H9 (cell line): ENCODE data around the gene RABEP1. TPM values are rescaled to one million over a fixed set of nuclear protein-coding genes. Genes with fewer than 3 reads are reported as not detected.

Experiments
- DNase-seq: peaks from one replicate; pipeline ENCODE4 v3.0.0-alpha.2; 2017
- H2AFZ ChIP-seq: one replicate; pipeline ENCODE4 v1.6.1; 2013; ENCODE audit warnings: mild to moderate bottlenecking, low read length, control low read depth, moderate library complexity
- H2AK5ac ChIP-seq: 2 replicates; pipeline ENCODE4 v1.6.1; 2013; ENCODE audit warnings: low read length, control low read depth, mixed read lengths; ENCODE audit not compliant: insufficient read length
- H2BK120ac ChIP-seq: one replicate; pipeline ENCODE4 v1.6.1; 2013; ENCODE audit warnings: low read depth, mild to moderate bottlenecking, low read length, control low read depth, inconsistent platforms; ENCODE audit not compliant: poor library complexity, severe bottlenecking
- H2BK12ac ChIP-seq: 2 replicates; pipeline ENCODE4 v1.6.1; 2013; ENCODE audit warnings: low read length, control low read depth, mixed read lengths, low read depth; ENCODE audit not compliant: insufficient read length
- H2BK15ac ChIP-seq: 2 replicates; pipeline ENCODE4 v1.6.1; 2013; ENCODE audit warnings: low read depth, low read length, control low read depth
- H2BK20ac ChIP-seq: one replicate; pipeline ENCODE4 v1.6.1; 2013; ENCODE audit warnings: low read depth, mild to moderate bottlenecking, low read length, control low read depth, inconsistent platforms; ENCODE audit not compliant: poor library complexity, severe bottlenecking
- H2BK5ac ChIP-seq: 2 replicates; pipeline ENCODE4 v1.6.1; 2013; ENCODE audit warnings: low read length, control low read depth, mixed read lengths; ENCODE audit not compliant: insufficient read length
- H3K14ac ChIP-seq: 2 replicates; pipeline ENCODE4 v1.6.1; 2013; ENCODE audit warnings: low read length, control low read depth; ENCODE audit not compliant: insufficient read depth
- H3K18ac ChIP-seq: 2 replicates; pipeline ENCODE4 v1.6.1; 2013; ENCODE audit warnings: low read depth, mild to moderate bottlenecking, mixed read lengths, low read length, control low read depth; ENCODE audit not compliant: insufficient read length
- H3K23ac ChIP-seq: 2 replicates; pipeline ENCODE4 v1.6.1; 2013; ENCODE audit warnings: low read length, control low read depth, mixed read lengths, low read depth; ENCODE audit not compliant: insufficient read length
- H3K23me2 ChIP-seq: 2 replicates; pipeline ENCODE4 v1.6.1; 2013; ENCODE audit warnings: low read depth, mild to moderate bottlenecking, mixed read lengths, low read length, control low read depth; ENCODE audit not compliant: insufficient read length, poor library complexity, severe bottlenecking
- H3K27ac ChIP-seq: 2 replicates; pipeline ENCODE4 v1.5.1; 2013; ENCODE audit warnings: low read length, control low read depth, mixed read lengths, low read depth; ENCODE audit not compliant: insufficient read length
- H3K27me3 ChIP-seq: 2 replicates; pipeline ENCODE4 v1.6.1; 2013; ENCODE audit warnings: low read length, control low read depth, inconsistent platforms; ENCODE audit not compliant: insufficient read depth
- H3K4ac ChIP-seq: 2 replicates; pipeline ENCODE4 v1.6.1; 2013; ENCODE audit warnings: low read depth, mild to moderate bottlenecking, control low read depth, inconsistent platforms, low read length, moderate library complexity
- H3K4me1 ChIP-seq: 2 replicates; pipeline ENCODE4 v1.6.1; 2013; ENCODE audit warnings: low read length, control low read depth, inconsistent platforms; ENCODE audit not compliant: insufficient read depth
- H3K4me2 ChIP-seq: 2 replicates; pipeline ENCODE4 v1.6.1; 2013; ENCODE audit warnings: low read length, control low read depth, mixed read lengths; ENCODE audit not compliant: insufficient read length, insufficient read depth
- H3K56ac ChIP-seq: 2 replicates; pipeline ENCODE4 v1.6.1; 2013; ENCODE audit warnings: low read depth, mild to moderate bottlenecking, mixed read lengths, low read length, control low read depth; ENCODE audit not compliant: insufficient read length
- H3K79me1 ChIP-seq: 2 replicates; pipeline ENCODE4 v1.6.1; 2013; ENCODE audit warnings: low read depth, mild to moderate bottlenecking, moderate library complexity, low read length, control low read depth, inconsistent platforms; ENCODE audit not compliant: insufficient read depth, poor library complexity, severe bottlenecking
- H3K79me2 ChIP-seq: 2 replicates; pipeline ENCODE4 v1.6.1; 2013; ENCODE audit warnings: low read length, control low read depth, inconsistent platforms; ENCODE audit not compliant: insufficient read depth
- H3K9ac ChIP-seq: 2 replicates; pipeline ENCODE4 v1.6.1; 2013; ENCODE audit warnings: low read length, control low read depth, mixed read lengths; ENCODE audit not compliant: insufficient read length; ENCODE audit errors: extremely low read depth
- H3K9me3 ChIP-seq: one replicate; pipeline ENCODE4 v1.6.1; 2013; ENCODE audit warnings: low read depth, low read length, inconsistent platforms; ENCODE audit not compliant: control insufficient read depth
- H3T11ph ChIP-seq: one replicate; pipeline ENCODE4 v1.6.1; 2013; ENCODE audit warnings: mild to moderate bottlenecking, low read length, control low read depth, inconsistent platforms
- H4K20me1 ChIP-seq: one replicate; pipeline ENCODE4 v1.6.1; 2013; ENCODE audit not compliant: control insufficient read depth, insufficient read length, insufficient read depth
- H4K5ac ChIP-seq: 2 replicates; pipeline ENCODE4 v1.6.1; 2013; ENCODE audit warnings: low read depth, mild to moderate bottlenecking, mixed read lengths, low read length, control low read depth; ENCODE audit not compliant: insufficient read length
- H4K8ac ChIP-seq: replicated peaks from 2 replicates; pipeline ENCODE4 v1.6.1; 2013; ENCODE audit warnings: low read length, control low read depth, mixed read lengths, low read depth; ENCODE audit not compliant: insufficient read length
- H4K91ac ChIP-seq: 2 replicates; pipeline ENCODE4 v1.6.1; 2013; ENCODE audit warnings: low read depth, mild to moderate bottlenecking, moderate library complexity, mixed read lengths, low read length, control low read depth; ENCODE audit not compliant: insufficient read length
- H3K27ac Mint-ChIP-seq, 3 experiments: 2 replicates in 2 of 3; 3 replicates in 1 of 3; pipeline ENCODE4 v1.8.0; 2020 to 2021; ENCODE audit warnings: mixed read lengths in 3 of 3, mild to moderate bottlenecking in 1 of 3, moderate library complexity in 1 of 3
- H3K27me3 Mint-ChIP-seq: 2 replicates; pipeline ENCODE4 v1.8.0; 2021; ENCODE audit warnings: low read depth, mild to moderate bottlenecking, moderate library complexity, mixed read lengths
- H3K36me3 Mint-ChIP-seq, 3 experiments: 2 replicates in 2 of 3; 3 replicates in 1 of 3; pipeline ENCODE4 v1.8.0; 2020 to 2021; ENCODE audit warnings: low read depth in 3 of 3, mixed read lengths in 3 of 3; ENCODE audit not compliant: insufficient read depth in 1 of 3
- H3K4me1 Mint-ChIP-seq, 2 experiments: 2 replicates each; pipeline ENCODE4 v1.8.0; 2020; ENCODE audit warnings: mixed read lengths in 2 of 2
- H3K4me3 Mint-ChIP-seq, 2 experiments: 2 replicates in 1 of 2; 3 replicates in 1 of 2; pipeline ENCODE4 v1.8.0; 2020 to 2021; ENCODE audit warnings: mild to moderate bottlenecking in 2 of 2, mixed read lengths in 2 of 2, moderate library complexity in 1 of 2
- H3K9me3 Mint-ChIP-seq, 2 experiments: 2 replicates in 1 of 2; 3 replicates in 1 of 2; pipeline ENCODE4 v1.8.0; 2020; ENCODE audit warnings: mild to moderate bottlenecking in 2 of 2, mixed read lengths in 2 of 2, moderate library complexity in 1 of 2
- CTCF ChIP-seq: fragments of 200-600 bp; sonication (generic); conservative IDR thresholded peaks from 3 replicates; pipeline ENCODE4 v1.8.0; 2021; ENCODE audit warnings: antibody characterized with exemption, mild to moderate bottlenecking
- WGBS: extraction: QIAGEN DNeasy Blood & Tissue Kit; methylation state at CpG from one replicate; pipeline ENCODE4 v1.1.7; 2013; ENCODE audit warnings: missing lambda C conversion rate, low lambda C conversion rate, mixed read lengths; ENCODE audit not compliant: insufficient read length; ENCODE audit errors: extremely low coverage; 5-methylcytosine and 5-hydroxymethylcytosine counted together
- total RNA-seq: library from RNA; stranded (reverse); gene quantifications from 2 replicates; pipeline ENCODE4 v1.2.1, GENCODE V29; 2021

Gene RABEP1
- total RNA-seq, 1 experiment from 2014 or later, result 46.9 TPM

GRCh38 chr17:5329784-5330557, 47.9 kb downstream of the RABEP1 start:
- Histone ChIP-seq H3K9ac (no peak overlapping the region), H3K27me3 (no peaks in the 10 kb centered on the region), H2BK120ac (no peak overlapping the region), H4K8ac (no peak overlapping the region), H3T11ph (no peak overlapping the region), H3K27ac (no peak overlapping the region), H3K14ac (no peak overlapping the region), H3K23ac (no peak overlapping the region), H3K4me2 (no peak overlapping the region), H2AK5ac (no peak overlapping the region), H3K56ac (no peak overlapping the region), H2BK12ac (no peak overlapping the region), H3K9me3 (no peaks in the 10 kb centered on the region), H2BK15ac (no peak overlapping the region), H3K79me2 (no peaks in the 10 kb centered on the region), H2BK5ac (no peak overlapping the region), H3K4ac (no peak overlapping the region), H2AFZ (no peak overlapping the region), H3K79me1 (peaks cover 4% of the 10 kb centered on the region), H3K4me1 (no peaks in the 10 kb centered on the region), H4K20me1 (no peaks in the 10 kb centered on the region), H3K18ac (no peak overlapping the region), H2BK20ac (no peak overlapping the region), H3K23me2 (no peaks in the 10 kb centered on the region), H4K5ac (no peak overlapping the region), H4K91ac (no peak overlapping the region)
- no peak for TF ChIP-seq CTCF
- no peak overlapping the region for H3K27ac Mint-ChIP-seq
- H3K4me1 Mint-ChIP-seq, result no peaks in the 10 kb centered on the region
- H3K4me3 Mint-ChIP-seq, result no peak overlapping the region
- H3K36me3 Mint-ChIP-seq, result peaks cover 8 to 20% (median 19%) of the 10 kb centered on the region in 3 experiments; a peak in 6 of 7 replicates
- no peaks in the 10 kb centered on the region for H3K27me3 Mint-ChIP-seq
- no peak for DNase-seq
- H3K9me3 Mint-ChIP-seq, result no peaks in the 10 kb centered on the region
- WGBS, result no CpG with 5 or more reads among the region's 2 CpGs
